ENCODE data around the gene MAGI2. TPM values are rescaled to one million over a fixed set of nuclear protein-coding genes. Genes with fewer than 3 reads are reported as not detected.

MAGI2 gene
- total and polyA plus RNA-seq, 8 donors, result 1.3 to 4.0 (median 2.0) TPM

DNA sequence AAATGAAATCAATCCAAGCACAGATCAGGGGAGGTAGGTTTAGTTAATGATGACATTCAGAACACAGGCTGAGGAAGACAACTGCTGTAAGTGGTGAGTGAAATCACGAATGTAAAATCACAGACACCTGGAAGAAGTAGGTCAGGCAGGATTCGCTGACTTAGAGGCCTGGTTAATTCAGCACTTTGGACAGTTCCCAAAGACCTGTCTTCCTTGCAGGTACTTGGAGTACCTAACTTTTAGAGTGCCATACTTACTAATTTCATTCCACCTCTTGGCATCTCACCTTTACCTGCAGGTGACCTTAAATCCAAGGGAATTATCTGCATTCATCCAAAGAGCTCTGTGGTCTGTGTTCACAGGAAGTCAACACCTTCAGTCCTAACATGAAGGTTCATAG is 832.5 kb downstream of the MAGI2 start:
- no peaks in the 10 kb centered on the region for H3K9me3 ChIP-seq
- TF ChIP-seq, protein P1, sequence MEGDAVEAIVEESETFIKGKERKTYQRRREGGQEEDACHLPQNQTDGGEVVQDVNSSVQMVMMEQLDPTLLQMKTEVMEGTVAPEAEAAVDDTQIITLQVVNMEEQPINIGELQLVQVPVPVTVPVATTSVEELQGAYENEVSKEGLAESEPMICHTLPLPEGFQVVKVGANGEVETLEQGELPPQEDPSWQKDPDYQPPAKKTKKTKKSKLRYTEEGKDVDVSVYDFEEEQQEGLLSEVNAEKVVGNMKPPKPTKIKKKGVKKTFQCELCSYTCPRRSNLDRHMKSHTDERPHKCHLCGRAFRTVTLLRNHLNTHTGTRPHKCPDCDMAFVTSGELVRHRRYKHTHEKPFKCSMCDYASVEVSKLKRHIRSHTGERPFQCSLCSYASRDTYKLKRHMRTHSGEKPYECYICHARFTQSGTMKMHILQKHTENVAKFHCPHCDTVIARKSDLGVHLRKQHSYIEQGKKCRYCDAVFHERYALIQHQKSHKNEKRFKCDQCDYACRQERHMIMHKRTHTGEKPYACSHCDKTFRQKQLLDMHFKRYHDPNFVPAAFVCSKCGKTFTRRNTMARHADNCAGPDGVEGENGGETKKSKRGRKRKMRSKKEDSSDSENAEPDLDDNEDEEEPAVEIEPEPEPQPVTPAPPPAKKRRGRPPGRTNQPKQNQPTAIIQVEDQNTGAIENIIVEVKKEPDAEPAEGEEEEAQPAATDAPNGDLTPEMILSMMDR (IDR thresholded peaks at IDR 0.05), result no peak
- H3K36me3 ChIP-seq, result no peaks in the 10 kb centered on the region
- no peak overlapping the region for H3K27ac ChIP-seq
- FAIRE-seq (no peak), DNase-seq (no peak), ATAC-seq (no peak)
- H3K27me3 ChIP-seq, result no peaks in the 10 kb centered on the region
- H3K4me1 ChIP-seq, result no peaks in the 10 kb centered on the region
- WGBS, 2 donors, result 56 to 58% methylated on average over 2 of the region's 2 CpGs
- no peak overlapping the region for H3K4me3 ChIP-seq
- intact Hi-C loops (cut with DNase I), result no loop called here

DNA sequence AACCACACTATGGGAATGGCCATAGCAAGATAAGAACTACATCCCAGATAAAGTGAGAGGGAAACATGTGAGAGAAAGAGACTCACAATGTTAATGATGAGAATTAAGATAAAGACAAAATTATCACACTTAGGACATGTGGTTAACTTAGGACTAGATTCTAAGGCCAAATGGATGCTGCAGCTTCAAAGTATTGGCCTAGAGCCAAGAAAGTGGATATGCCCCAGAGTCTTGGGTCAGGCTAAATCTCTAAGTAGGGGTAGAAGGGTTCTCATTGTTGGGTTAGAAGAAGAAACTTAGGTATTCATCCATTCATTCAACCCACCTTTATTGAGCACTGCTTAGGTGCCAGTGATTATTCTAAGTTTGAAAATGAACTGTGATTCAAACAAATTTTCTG is 836.9 kb downstream of the MAGI2 start:
- H3K9me3 ChIP-seq, result no peaks in the 10 kb centered on the region
- H3K4me3 ChIP-seq, result no peak overlapping the region
- TF ChIP-seq, protein P1 (IDR thresholded peaks at IDR 0.05), result no peak

DNA sequence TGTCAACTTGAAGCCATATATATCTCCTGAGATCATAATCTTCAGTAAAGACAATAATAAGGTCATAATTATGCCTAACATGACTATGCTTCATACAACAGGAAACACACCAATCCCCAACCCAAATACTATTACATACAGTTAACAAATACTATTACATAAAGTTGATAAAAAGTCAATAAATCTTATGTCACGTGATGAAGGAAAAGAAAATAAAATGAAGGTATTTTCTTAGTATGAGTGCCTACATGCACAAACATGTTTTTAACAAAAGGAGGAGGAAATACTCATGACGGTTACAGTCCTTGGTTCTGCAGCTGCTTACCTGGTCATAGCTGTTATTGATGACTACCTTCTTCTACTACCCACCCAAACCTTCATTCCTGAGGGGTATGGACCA is 844.2 kb downstream of the MAGI2 start:
- H3K4me1 ChIP-seq, result no peaks in the 10 kb centered on the region
- ATAC-seq (no peak), FAIRE-seq (no peak), DNase-seq (no peak)
- whole genome bisulfite sequencing, 2 donors, result 78 to 88% methylated on average over 2 of the region's 2 CpGs
- H3K4me3 ChIP-seq, result no peak overlapping the region
- no peaks in the 10 kb centered on the region for H3K27me3 ChIP-seq
- TF ChIP-seq, protein P1 (IDR thresholded peaks at IDR 0.05), result no peak
- H3K27ac ChIP-seq, result no peak overlapping the region
- H3K9me3 ChIP-seq, result no peaks in the 10 kb centered on the region
- no peaks in the 10 kb centered on the region for H3K36me3 ChIP-seq
- intact Hi-C loops (cut with DNase I), result no loop called here

More for the DNA sequence above, 836.9 kb downstream of the MAGI2 start:
- FAIRE-seq (no peak), DNase-seq (no peak), ATAC-seq (no peak)
- Histone ChIP-seq H3K36me3 (no peaks in the 10 kb centered on the region), H3K4me1 (no peaks in the 10 kb centered on the region), H3K27ac (no peak overlapping the region), H3K27me3 (no peaks in the 10 kb centered on the region)
- intact Hi-C loops (cut with DNase I), result no loop called here

DNA sequence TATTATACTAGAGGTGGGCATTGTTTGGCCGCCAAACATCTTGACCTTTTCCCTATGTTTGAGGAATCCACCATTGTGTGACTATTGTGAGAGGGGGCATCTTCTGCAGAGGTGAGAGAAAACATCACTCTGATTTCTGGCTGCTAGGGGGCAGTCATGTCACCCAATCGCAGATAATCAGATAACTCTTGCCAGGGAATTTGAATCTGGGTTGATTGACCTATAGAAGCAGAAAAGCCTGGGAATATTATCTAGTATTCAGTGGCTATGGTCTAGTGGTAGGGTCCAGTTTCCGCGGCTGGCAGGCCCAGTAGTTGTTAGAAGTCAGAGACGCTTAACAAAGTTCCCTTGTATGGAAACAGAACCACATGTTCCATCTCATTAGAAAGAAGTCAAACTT is 846.4 kb downstream of the MAGI2 start:
- intact Hi-C loops (cut with DNase I), result no loop called here
- no peak for ATAC-seq
- TF ChIP-seq, protein P1 (IDR thresholded peaks at IDR 0.05), result no peak
- Histone ChIP-seq H3K4me3 (no peak overlapping the region), H3K27ac (no peak overlapping the region), H3K9me3 (no peaks in the 10 kb centered on the region), H3K36me3 (no peaks in the 10 kb centered on the region), H3K27me3 (no peaks in the 10 kb centered on the region), H3K4me1 (no peaks in the 10 kb centered on the region)
- WGBS, 2 donors, result 75 to 79% methylated on average over 5 of the region's 5 CpGs
- FAIRE-seq, result no peak
- no peak for DNase-seq

DNA sequence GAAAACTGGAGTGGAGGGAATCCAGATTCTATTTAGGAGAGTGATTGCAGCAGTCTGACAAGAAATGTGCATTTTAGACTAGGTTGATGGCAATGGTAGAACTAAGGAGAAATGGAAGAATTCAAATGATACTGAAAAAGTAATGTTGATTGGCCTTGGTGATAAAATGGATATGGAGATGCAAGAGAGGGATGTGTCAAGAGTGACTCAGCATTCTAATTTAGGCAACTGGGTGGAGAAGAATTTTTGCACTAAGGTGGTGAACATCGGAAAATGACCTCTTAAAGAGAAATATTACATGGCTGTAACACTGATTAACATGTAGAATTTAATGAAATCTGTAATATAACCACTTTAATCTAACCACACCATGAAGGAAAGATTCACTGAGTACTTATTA is 848.3 kb downstream of the MAGI2 start:
- no peaks in the 10 kb centered on the region for H3K27me3 ChIP-seq
- intact Hi-C loops (cut with DNase I), result no loop called here
- H3K4me1 ChIP-seq, result no peaks in the 10 kb centered on the region
- DNase-seq, result no peak
- no peak overlapping the region for H3K4me3 ChIP-seq
- no peaks in the 10 kb centered on the region for H3K9me3 ChIP-seq
- H3K36me3 ChIP-seq, result no peaks in the 10 kb centered on the region
- TF ChIP-seq, protein P1 (IDR thresholded peaks at IDR 0.05), result no peak
- no peak for ATAC-seq
- FAIRE-seq, result no peak
- H3K27ac ChIP-seq, result no peak overlapping the region
- 78 to 85% methylated on average over 1 of the region's 1 CpG for WGBS, 2 donors

All from pancreas (tissue), 10 donors.